Measurements from ENCODE around the gene LCN10.

Gene LCN10

GRCh38 chr9:136754626-136755301 is 12.0 kb upstream of the LCN10 start:
- no peak for DNase-seq (ENCODE audit: low read depth)

- DNase-seq (ENCODE audit: low read depth) = no peak
These were observed 11.4 kb upstream of the LCN10 start for GRCh38 chr9:136754059-136754572.

- DNase-seq (ENCODE audit: low read depth) = no peak
These were observed 10.8 kb upstream of the LCN10 start for GRCh38 chr9:136753371-136754058.

GRCh38 chr9:136751814-136752213 is 9.1 kb upstream of the LCN10 start:
- no peak for DNase-seq (ENCODE audit: low read depth)

- DNase-seq (ENCODE audit: low read depth) = no peak
These were observed 8.5 kb upstream of the LCN10 start for GRCh38 chr9:136751244-136751643.

- no peak for DNase-seq (ENCODE audit: low read depth)
These were observed 7.8 kb upstream of the LCN10 start for GRCh38 chr9:136750526-136750925.

GRCh38 chr9:136748666-136749611 is 6.2 kb upstream of the LCN10 start:
- DNase-seq (ENCODE audit: low read depth) = no peak

GRCh38 chr9:136748201-136748600 is 5.5 kb upstream of the LCN10 start, which contains the start of gene LCN6:
TSS of gene LCN6 (minus strand) at chr9:136748525. CDS start at chr9:136748483, 42 bp downstream.
- DNase-seq (ENCODE audit: low read depth) = no peak

GRCh38 chr9:136747161-136748060 is 4.7 kb upstream of the LCN10 start:
- no peak for DNase-seq (ENCODE audit: low read depth)

GRCh38 chr9:136746621-136747020 is 3.9 kb upstream of the LCN10 start:
- no peak for DNase-seq (ENCODE audit: low read depth)

- no peak for DNase-seq (ENCODE audit: low read depth)
These were observed 3.4 kb upstream of the LCN10 start for GRCh38 chr9:136746155-136746490.

GRCh38 chr9:136745389-136746154 is 2.8 kb upstream of the LCN10 start:
- no peak for DNase-seq (ENCODE audit: low read depth)

GRCh38 chr9:136744773-136745172 is 2.0 kb upstream of the LCN10 start:
- no peak for DNase-seq (ENCODE audit: low read depth)

GRCh38 chr9:136743639-136744211 is 985 bp upstream of the LCN10 start:
- no peak for DNase-seq (ENCODE audit: low read depth)

GRCh38 chr9:136741883-136742571 is 713 bp downstream of the LCN10 start:
- no peak for DNase-seq (ENCODE audit: low read depth)

GRCh38 chr9:136740971-136741882 is 1.5 kb downstream of the LCN10 start:
- no peak for DNase-seq (ENCODE audit: low read depth)

- no peak for DNase-seq (ENCODE audit: low read depth)
These were observed 2.2 kb downstream of the LCN10 start for GRCh38 chr9:136740491-136740890.

GRCh38 chr9:136740069-136740468 is 2.7 kb downstream of the LCN10 start:
- DNase-seq (ENCODE audit: low read depth) = no peak

- DNase-seq (ENCODE audit: low read depth) = no peak
These were observed 3.2 kb downstream of the LCN10 start for GRCh38 chr9:136739509-136739908.
